NCI-H1930 (cell line): ENCODE measurements around the gene JRKL.
A peak's percentile ranks its signal among the peaks of the same experiment; 100 is the strongest.

Experiments used
- DNase-seq, 2 experiments: peaks; one replicate each; lab custom pipeline; 2025; lab: John Stamatoyannopoulos, UW

Gene JRKL

GRCh38 chr11:96389720-96390487 lies at the start of gene JRKL, which contains the start of gene CCDC82:
TSS of gene JRKL (plus strand) at chr11:96390013. CDS start at chr11:96390650, 637 bp downstream.
TSS of gene CCDC82 (minus strand) at chr11:96389912. CDS start at chr11:96384747, 5,165 bp downstream.
- peak; percentile 93 to 94 for DNase-seq

- no peak for DNase-seq
Observed at GRCh38 chr11:96340555-96340885, 49.3 kb upstream of the JRKL start.

GRCh38 chr11:96341211-96342013 lies 48.4 kb upstream of the JRKL start:
- DNase-seq, result no peak

GRCh38 chr11:96342014-96342960 lies 47.5 kb upstream of the JRKL start:
- DNase-seq, result no peak

GRCh38 chr11:96342961-96343711 lies 46.7 kb upstream of the JRKL start, which contains the start of gene MAML2:
TSS of gene MAML2 (minus strand) at chr11:96343195. CDS start at chr11:96341895, 1,300 bp downstream.
- peak; percentile 83 to 84 for DNase-seq

- DNase-seq, result no peak
Observed at GRCh38 chr11:96356848-96357247, 33.0 kb upstream of the JRKL start.

GRCh38 chr11:96357794-96358193 lies 32.0 kb upstream of the JRKL start:
- DNase-seq, result no peak

- no peak for DNase-seq
Observed at GRCh38 chr11:96358321-96358720, 31.5 kb upstream of the JRKL start.

- DNase-seq, result no peak
Observed at GRCh38 chr11:96361778-96362177, 28.0 kb upstream of the JRKL start.

- DNase-seq, result no peak
Observed at GRCh38 chr11:96365493-96365892, 24.3 kb upstream of the JRKL start.

GRCh38 chr11:96366024-96366423 lies 23.8 kb upstream of the JRKL start:
- no peak for DNase-seq

- DNase-seq, result no peak
Observed at GRCh38 chr11:96367342-96367741, 22.5 kb upstream of the JRKL start.

GRCh38 chr11:96373826-96374225 lies 16.0 kb upstream of the JRKL start:
- no peak for DNase-seq

GRCh38 chr11:96376796-96377195 lies 13.0 kb upstream of the JRKL start:
- DNase-seq, result no peak

- DNase-seq, result peak in 1 of 2 experiments; percentile 4
Observed at GRCh38 chr11:96384156-96384555, 5.7 kb upstream of the JRKL start.

- DNase-seq, result no peak
Observed at GRCh38 chr11:96385187-96385586, 4.6 kb upstream of the JRKL start.

GRCh38 chr11:96388891-96389719 lies 708 bp upstream of the JRKL start:
- DNase-seq, result peak; percentile 44

GRCh38 chr11:96390488-96390792 lies 627 bp downstream of the JRKL start:
- no peak for DNase-seq

GRCh38 chr11:96391698-96392307 lies 2.0 kb downstream of the JRKL start:
- no peak for DNase-seq

- peak in 1 of 2 experiments; percentile 4 for DNase-seq
Observed at GRCh38 chr11:96393753-96394348, 4.0 kb downstream of the JRKL start.
